ENCODE measurements around the gene APBA3. TPM values are rescaled to one million over a fixed set of nuclear protein-coding genes. Genes with fewer than 3 reads are reported as not detected.
A peak's percentile ranks its signal among the peaks of the same experiment; 100 is the strongest.

The APBA3 gene
- 12.5 TPM for total RNA-seq
- long read RNA-seq, transcript APBA3-201 (11 exons, 2,075 nt) = major isoform, 11 of 22 reads
- long read RNA-seq, partial matches to known transcripts = 6 of 22 reads
- long read RNA-seq, other reads (novel, unspliced or antisense) = 3 of 22 reads

DNA sequence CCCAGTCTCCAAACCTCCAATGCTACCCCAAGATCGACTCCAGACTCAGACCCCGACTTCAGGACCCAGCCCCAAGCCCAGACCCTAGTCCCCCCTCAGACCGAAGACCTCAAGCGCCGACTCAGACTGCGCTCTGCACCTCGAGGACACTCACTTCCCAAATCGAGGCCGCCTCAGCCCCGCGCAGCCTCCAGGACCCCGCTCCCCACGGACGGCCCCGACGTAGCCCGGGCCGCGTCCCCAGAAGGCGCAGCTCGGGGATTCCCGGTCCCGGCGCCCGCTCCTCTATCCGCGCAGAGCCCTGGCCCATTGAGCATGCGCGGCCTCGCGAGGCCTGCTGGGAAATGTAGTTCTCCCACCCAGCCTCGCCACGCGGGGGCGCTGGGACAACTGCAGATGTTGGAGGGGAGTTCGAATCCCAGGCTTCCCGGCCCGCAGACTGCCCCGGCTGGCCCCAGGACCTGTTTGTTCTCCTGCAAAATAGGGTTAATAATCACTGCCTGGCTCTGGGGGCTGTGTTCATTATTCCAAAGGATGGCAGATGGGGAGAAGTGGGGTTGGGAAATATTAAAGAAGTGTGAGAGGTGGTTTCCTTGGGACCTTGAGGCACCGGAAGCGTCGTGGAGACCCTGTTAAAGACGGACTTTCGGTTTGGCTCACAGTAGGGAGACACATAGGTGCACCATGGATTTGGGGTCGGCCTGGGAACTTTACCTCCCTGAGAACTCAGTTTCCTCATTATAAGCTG lies at the start of gene APBA3:
TSS of gene APBA3 (minus strand) at position 311 of the 748 bp plus-strand sequence. CDS start 1,428 bp downstream, outside the sequence.
- intact Hi-C loops (cut with DNase I) = loop anchor here (5.0 kb wide), 1 partner anchor 226 kb away; the partner anchor contains the start of gene EEF2
- DNase-seq (ENCODE audit: low spot score) = peak; percentile 97

DNA sequence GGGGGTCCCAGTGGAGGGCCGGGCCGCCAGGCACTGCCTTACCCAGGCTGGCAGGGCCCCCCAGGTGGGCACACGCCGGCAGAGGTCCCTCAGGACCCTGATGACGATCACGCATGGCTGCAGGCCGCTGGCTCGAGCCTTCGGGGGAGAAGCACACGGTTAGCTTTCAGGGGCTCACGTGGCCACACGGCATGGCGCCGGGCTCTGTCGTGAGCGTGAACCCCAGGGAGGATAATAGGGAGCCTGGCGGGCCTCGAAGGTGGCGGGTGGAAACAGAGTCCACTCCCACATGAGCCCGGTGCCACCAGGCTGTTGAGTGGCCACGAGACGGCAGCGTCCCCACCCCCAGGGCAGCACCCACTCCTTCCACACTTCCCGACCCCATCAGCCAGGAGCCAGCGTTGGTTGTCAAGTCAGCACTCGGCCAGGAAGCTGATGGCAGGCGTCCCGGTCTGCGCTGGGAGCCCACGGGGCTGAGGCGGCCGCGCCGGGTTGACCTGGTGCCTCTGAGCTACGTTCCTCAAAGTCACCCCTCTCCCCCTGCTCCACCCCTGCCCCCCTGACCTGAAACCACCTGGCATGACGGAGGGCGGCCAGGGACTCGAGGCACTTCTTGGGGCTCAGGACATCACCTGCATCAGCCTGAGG lies 49.3 kb upstream of the APBA3 start:
- no peak for DNase-seq (ENCODE audit: low spot score)
- intact Hi-C loops (cut with DNase I) = no loop called here

DNA sequence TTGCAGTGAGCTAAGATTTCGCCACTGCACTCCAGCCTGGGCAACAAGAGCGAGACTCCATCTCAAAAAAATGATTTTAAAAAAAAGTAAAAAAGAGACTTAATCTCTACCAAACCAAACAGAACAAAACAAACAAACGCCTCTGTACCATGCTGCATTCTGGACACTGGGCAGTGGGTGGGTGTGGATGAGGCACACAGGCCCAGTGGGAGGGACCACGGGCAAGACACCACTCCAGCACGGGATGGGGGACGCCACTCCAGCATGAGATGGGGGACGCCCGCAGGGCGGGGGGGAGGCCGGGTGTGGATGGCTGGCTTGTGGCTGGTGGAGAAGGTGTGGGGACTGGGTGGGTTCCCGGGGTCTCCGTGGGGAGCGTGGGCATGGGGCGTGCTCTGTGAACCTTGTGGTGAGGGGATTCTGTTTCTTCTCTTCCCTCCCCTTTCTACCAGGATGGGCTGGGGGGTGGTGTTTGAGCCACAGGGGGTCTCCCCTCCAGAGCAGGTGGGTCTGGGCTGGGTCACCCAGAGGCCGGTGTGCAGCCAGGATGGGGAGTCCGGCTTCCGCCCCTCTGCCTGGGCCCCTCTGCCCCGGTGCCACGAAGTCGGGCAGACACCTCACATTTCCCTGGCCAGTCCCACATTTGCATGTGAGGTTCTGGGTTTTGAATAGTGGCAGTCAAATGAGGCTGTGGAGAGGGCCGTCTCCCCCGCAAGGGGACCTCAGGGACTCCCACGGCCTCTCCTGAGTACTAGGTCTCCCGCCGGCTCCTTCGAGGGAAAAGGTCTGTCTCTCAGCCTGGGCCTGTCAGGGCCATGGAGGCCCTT lies 48.6 kb upstream of the APBA3 start:
- intact Hi-C loops (cut with DNase I) = no loop called here
- no peak for DNase-seq (ENCODE audit: low spot score)

- intact Hi-C loops (cut with DNase I) = no loop called here
- no peak for DNase-seq (ENCODE audit: low spot score)
Observed at GRCh38 chr19:3808420-3809143, 47.1 kb upstream of the APBA3 start.

GRCh38 chr19:3807574-3808354 lies 46.3 kb upstream of the APBA3 start:
- intact Hi-C loops (cut with DNase I) = no loop called here
- no peak for DNase-seq (ENCODE audit: low spot score)

DNA sequence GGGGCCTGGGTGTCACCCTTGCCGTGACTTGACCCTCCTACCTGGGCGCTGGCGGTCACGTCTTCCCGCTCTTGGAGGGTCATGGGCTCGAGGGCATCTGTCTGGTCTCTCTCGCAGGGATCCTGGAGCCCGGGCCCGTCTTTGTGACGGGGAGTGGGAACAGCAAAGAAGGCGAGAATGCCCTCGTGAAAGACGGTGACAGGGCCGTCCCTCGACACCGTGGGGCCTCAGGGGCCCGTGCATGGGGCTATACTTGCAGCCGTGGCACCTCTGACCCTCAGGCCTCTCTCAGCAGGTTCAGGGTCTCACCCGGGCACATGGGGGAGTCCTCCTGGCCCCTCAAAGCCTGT lies 45.6 kb upstream of the APBA3 start:
- DNase-seq (ENCODE audit: low spot score) = no peak
- intact Hi-C loops (cut with DNase I) = no loop called here

- intact Hi-C loops (cut with DNase I) = no loop called here
- no peak for DNase-seq (ENCODE audit: low spot score)
Observed at GRCh38 chr19:3805859-3806258, 44.4 kb upstream of the APBA3 start.

- DNase-seq (ENCODE audit: low spot score) = no peak
- intact Hi-C loops (cut with DNase I) = no loop called here
Observed at GRCh38 chr19:3804429-3804828, 42.9 kb upstream of the APBA3 start.

- intact Hi-C loops (cut with DNase I) = no loop called here
- DNase-seq (ENCODE audit: low spot score) = no peak
Observed at GRCh38 chr19:3803986-3804385, 42.5 kb upstream of the APBA3 start.

GRCh38 chr19:3803114-3803888 lies 41.8 kb upstream of the APBA3 start:
- intact Hi-C loops (cut with DNase I) = no loop called here
- DNase-seq (ENCODE audit: low spot score) = no peak

- peak; percentile 86 for DNase-seq (ENCODE audit: low spot score)
- intact Hi-C loops (cut with DNase I) = no loop called here
Observed at GRCh38 chr19:3801412-3802096, 40.1 kb upstream of the APBA3 start.

- DNase-seq (ENCODE audit: low spot score) = no peak
- intact Hi-C loops (cut with DNase I) = no loop called here
Observed at GRCh38 chr19:3800996-3801395, 39.5 kb upstream of the APBA3 start.

GRCh38 chr19:3798137-3798536 lies 36.6 kb upstream of the APBA3 start:
- intact Hi-C loops (cut with DNase I) = no loop called here
- DNase-seq (ENCODE audit: low spot score) = no peak

DNA sequence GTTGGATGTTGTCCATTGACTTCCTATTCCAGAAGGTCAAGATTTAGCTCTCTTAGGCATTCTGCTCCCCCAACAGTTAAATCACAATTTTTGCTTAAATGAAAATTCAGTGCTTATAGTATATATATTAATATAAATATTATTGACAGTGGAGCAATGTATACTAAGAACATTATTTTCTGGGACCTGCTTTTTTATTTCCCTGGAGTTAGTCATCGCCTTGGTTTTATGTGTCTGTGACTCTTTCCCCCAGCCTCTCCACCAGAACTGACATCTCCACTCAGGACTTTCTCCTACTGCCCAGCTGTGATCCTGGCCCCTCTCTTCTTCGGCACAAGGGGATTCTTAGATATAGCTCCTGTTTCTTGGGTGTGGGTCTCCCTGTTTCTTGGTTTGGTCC lies 34.9 kb upstream of the APBA3 start:
- DNase-seq (ENCODE audit: low spot score) = no peak
- intact Hi-C loops (cut with DNase I) = no loop called here

- intact Hi-C loops (cut with DNase I) = no loop called here
- DNase-seq (ENCODE audit: low spot score) = no peak
Observed at GRCh38 chr19:3793799-3794198, 32.3 kb upstream of the APBA3 start.

DNA sequence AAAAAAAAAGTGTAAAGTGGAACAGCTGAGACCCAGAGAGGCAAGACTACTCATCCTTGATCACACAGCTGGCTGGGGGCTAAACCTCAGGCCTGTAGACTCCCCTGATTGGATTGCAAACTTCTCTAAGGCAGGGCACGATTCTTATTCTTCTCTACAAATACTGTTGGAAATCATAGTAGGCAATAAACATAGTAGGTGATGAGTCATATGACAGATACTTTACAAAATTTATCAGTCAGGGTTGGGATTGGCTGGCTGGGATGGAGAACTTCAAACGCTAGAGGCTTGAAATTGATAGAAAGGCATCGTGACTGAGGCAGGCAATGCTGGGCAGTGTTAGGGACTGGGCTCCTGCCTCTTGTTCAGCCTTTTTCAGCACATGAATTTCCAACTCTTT lies 30.6 kb upstream of the APBA3 start:
- no peak for DNase-seq (ENCODE audit: low spot score)
- intact Hi-C loops (cut with DNase I) = no loop called here

DNA sequence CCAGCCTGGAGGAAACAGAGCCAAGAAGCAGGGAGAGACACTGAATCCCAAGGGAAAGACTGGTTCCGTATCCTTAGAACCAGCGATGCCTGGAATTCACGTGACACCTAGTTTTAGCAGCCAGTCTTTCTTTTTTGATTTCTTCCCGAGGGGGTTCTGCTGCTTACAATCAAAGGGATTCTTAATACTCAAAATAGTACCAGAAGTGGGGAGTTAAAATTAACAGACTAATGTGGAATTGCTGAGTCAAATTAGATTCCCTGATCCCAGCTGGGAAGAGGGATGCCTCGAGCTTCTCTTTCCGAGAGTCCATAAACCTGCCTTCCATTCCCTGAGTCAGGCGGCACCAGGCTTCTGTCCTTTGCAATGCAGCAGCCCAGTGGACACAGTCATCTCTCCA lies 29.4 kb upstream of the APBA3 start:
- intact Hi-C loops (cut with DNase I) = no loop called here
- DNase-seq (ENCODE audit: low spot score) = no peak
